HG02798 (cell line): ENCODE measurements around the gene ALOX5.
"Not testable (repeated sequence)": the region's sequence is repeated elsewhere in the genome, so short reads cannot be mapped to it uniquely, and the experiment has no call there.

Source experiments
- ATAC-seq: cut with Tn5 transposase; IDR thresholded peaks from one replicate; pipeline ENCODE4 v1.9.1; 2021; ENCODE audit warnings: mild to moderate bottlenecking; ENCODE audit not compliant: unreplicated experiment, poor library complexity

ALOX5 gene

DNA sequence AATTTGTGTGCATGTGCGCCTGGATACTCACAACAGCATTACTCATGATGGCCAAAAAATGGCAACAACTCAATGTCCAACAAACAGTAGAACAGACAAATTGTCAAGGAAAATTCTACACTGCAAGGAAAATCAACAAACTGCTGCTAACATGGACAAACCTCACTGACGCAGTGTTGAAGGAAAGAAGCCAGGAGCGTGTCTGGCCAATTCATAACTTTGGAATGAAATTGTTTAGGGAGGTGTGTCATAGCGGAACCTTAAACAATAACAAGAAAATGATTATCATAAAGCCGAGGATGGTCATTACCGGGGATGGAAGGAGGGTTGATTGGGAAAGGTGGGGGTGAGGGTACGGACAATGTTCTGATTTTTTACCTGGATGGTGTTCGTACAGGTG, 29.1 kb downstream of the ALOX5 start:
- ATAC-seq, result no peak

DNA sequence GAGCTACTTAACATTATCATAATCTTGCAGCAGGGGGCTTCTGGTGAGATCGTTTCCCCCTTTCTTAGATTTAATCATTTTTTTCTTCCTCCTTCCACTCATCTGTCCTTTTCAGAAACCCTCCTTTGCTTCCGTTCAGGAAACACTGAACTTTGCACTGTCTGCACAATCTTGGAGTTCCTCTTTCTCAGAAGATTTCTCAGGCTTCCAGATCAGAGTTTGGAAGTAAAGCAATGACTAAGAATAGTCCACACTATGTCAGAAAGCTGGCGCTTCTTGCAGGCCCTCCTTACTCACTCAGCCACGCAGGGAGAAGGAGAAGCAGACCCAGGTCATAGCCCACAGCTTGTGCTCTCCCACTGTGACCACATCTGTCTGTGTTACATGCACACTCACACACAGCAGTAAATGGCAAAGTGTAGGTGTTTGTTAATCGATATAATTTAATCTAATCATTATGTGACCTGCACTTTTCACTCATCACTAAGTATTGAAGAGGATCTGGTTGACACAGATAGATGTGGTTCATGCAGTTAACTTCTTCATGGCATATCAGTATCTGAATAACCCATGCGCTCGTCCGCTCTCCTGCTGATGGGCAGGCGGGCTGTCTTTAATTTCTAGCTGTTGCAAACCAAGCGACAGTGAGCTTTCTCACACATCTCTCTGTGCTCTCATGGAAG, 30.2 kb downstream of the ALOX5 start:
- no peak for ATAC-seq

DNA sequence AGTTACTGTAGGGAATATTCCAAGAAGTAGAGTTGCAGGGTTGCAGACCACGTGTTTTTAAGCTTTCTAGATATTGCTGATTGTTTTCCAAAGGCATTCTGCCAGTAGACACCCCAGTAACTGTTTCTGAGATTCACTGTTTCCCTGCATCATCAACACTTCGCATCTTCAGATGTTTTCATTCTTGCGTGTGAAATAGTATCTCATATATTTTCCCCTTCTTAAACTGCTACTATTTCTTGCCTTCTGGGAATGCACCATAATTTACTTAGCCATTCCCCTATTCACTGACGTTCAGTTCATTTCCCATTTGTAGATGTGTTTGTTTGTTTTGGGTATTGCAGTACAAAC, 30.7 kb downstream of the ALOX5 start:
- no peak for ATAC-seq

DNA sequence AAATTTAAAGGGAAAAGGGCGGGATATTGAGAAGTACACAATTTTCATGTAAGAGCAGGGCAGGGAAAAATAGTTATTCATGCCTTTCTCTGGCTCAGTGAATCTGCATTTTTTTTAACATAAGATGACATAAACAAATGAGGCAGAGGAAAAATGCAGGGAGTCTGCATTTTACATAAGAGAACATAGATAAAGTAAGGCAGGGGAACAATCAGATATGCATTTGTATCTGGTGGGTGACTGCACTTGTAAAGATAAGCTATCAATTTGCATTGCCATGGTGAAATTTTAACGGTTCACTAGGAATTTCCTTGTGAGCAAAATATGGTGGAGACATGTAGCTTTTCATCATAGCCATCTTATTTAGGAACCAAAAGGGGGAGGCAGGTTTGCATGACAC, 33.5 kb downstream of the ALOX5 start:
- no peak for ATAC-seq

DNA sequence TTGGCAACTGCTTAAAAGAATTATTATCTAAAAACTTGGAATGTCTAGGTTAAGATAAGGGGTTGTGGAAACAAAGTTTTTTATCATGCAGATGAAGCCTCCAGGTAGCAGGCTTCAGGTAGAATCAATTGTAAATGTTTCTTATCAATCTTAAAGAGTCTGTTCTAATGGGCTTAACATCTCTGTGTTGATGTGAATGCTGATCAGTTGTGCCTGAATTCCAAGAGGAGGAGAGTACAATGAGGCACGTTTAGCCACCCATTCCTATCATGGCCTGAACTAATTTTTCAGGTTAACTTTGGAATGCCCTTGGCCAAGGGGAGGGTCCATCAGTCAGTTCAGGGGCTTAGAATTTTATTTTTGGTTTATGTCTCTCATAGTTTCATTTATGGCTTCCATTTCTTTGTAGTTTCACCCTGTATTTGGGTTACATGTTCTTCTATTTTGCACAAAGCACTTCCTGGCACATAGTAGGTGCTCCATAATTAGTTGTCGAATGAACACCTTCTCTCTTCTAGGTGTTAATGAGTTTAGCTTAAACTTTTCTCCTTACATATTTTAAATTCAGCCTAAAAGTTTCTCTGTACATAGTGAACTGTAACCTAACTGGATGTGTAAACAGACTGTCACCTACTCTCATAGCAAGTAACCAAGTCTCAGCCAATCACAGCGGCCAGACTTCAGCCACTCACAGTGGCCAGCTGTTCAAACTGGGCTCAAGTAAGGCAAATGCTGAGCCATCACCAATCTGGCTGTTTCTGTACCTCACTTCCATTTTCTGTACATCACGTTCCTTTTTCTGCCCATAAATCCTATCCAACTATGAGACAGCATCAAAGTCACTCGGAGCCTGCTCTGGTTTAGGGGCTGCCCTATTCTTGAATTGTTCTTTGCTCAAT, 34.7 kb downstream of the ALOX5 start:
- no peak for ATAC-seq

DNA sequence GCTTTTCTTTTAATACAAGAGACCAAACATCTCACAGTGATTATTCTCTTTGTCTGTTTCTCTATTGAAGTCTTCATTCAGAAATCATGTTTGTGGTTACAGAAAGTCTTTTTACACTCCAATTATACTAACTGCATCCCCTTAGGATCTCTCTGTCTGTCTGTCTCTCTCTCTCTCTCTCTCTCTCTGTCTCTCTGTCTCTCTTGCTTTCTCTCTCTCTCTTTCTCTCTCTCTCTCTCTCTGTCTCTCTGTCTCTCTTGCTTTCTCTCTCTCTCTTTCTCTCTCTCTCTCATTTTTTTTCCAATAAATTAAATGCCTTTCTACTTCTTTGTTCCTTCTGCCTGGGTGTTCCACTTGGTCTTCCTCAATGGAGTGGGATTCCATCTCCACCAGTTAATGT, 35.3 kb downstream of the ALOX5 start:
- ATAC-seq, result not testable (repeated sequence)

- no peak for ATAC-seq
Measured at GRCh38 chr10:45409782-45410181, 35.8 kb downstream of the ALOX5 start.

- no peak for ATAC-seq
Measured at GRCh38 chr10:45410489-45410806, 36.4 kb downstream of the ALOX5 start.

DNA sequence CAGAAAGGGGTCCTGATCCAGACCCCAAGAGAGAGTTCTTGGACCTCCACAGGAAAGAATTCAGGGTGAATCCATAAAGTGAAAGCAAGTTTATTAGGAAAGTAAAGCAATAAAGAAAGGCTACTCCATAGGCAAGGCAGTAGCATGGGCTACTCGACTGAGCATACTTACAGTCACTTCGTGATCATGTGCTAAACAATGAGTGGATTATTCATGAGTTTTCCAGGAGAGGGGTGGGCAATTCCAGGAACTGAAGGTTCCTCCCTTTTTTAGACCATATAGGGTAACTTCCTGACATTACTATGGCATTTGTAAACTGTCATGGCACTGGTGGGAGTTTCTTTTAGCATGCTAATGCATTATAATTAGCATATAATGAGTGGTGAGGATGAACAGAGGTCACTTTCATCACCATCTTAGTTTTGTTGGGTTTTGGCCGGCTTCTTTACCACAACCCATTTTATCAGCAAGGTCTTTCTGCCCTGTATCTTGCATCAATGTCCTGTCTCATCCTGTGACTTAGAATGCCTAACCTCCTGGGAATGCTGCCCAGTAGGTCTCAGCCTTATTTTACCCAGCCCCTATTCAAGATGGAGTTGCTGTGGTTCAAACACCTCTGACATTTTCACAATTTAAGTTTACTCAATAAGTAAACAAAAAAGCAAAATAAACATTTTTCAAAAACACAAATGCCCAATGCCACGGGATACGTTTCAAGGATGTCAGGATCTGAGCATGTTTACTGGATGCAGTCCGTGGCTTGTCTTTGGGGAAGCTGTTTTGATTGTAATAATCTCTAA, 37.0 kb downstream of the ALOX5 start:
- ATAC-seq, result no peak

GRCh38 chr10:45411607-45411940, 37.6 kb downstream of the ALOX5 start:
- no peak for ATAC-seq

DNA sequence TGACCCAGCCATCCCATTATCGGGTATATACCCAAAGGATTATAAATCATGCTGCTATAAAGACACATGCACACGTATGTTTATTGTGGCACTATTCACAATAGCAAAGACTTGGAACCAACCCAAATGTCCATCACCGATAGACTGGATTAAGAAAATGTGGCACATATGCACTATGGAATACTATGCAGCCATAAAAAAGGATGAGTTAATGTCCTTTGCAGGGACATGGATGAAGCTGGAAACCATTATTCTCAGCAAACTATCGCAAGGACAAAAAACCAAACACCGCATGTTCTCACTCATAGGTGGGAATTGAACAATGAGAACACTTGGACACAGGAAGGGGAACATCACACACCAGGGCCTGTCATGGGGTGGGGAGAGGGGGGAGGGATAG, 41.0 kb downstream of the ALOX5 start:
- ATAC-seq, result not testable (repeated sequence)

DNA sequence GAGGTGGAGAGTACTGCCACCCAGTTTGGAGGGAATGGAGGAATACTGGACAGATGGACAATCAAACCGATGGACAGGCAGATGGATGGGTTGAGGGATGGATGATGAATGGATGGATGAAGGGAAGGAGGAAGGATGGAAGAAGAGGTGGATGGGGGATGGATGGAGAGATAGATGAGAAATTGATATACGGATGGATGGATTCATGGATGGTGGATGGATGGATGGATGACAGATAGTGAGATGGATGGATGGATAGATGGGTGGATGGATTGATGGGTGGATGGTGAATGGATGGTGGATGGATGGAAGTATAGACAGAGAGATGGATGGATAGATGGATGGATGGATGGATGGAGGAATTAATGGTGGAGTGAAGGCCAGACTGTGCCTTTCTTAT, 42.6 kb downstream of the ALOX5 start:
- ATAC-seq, result no peak

DNA sequence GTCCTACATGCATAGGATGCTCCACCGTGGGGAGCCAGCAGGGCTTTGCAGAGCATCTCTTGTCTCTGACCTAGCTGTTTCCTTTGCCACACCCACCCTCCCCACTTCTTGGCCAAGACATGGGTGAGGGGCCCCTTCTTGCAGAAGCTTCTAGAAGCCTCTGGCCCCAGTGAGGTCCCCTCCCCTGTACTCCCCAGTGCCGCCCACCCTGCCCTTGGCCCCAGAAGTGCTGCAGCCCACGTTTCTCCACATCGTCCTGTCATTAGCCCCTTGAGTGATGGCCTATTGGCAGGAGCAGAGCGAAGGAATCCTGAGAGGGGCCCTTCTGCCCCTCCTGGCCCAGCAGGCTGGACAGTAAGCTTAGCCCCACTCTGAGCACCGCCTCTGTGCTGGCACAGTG, 43.7 kb downstream of the ALOX5 start:
- ATAC-seq, result no peak

DNA sequence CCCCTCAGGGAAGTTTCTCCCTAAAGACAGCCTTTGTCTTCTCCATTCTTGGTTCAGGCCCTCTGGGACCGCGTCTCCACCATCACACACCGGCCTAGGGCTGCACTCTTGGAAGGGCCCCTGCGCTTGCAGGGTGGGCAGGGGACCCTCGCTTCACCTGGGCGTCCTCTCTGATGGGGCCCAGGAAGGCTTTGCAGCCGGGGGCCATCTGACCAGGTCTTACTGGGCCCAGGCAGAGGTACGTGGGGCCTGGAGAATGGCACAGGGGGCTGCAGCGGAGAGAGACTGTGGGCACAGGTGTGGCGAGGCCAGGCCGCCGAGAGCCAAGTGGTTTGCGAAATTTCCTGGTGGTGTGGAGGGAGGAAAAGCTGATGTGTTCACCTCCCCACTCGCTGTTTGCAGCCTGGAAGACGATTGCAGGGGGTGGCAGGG, 44.4 kb downstream of the ALOX5 start:
- no peak for ATAC-seq

DNA sequence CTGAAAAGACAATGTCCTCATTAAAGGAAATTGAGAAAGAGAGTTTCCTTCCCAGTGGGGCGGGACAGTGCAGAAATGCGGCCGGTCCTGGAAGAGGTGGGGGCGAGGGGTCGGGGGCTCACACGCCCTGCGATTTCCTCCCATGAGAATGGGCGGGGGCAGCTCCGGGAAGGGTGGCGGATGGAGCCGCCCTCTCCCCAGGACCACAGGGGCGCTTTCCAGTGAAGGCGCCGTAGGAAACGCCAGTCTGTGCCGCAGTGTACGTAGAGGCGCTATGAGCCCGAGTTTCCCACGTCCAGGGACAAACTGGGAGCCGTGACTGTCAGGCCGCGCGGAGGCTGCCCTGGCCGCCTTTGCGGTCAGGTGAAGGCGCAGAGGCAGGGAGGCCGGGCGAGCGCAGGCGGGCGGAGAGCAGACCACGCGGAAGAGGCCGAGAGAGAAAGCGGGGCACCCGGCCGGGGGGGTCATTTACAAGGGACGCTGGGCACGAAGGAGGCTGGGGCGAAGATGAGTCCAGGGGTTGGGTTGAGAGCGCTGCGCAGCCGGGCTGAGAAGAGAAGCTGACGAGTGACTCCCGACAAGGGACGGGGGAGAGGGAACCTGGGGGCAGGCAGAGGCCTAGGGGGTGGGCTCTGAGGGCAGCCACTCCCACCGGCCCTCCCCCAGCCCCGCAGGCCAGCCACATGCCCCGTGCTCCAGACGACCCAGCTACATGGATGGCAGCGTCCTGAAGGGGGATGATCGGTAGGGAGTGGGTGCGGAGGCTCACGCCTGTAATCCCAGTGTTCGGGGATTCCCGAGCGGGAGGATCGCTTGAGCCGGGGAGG, 45.0 kb downstream of the ALOX5 start:
- ATAC-seq, result peak; percentile 67

- peak; percentile 0 for ATAC-seq
Measured at GRCh38 chr10:45419676-45420025, 45.6 kb downstream of the ALOX5 start.

DNA sequence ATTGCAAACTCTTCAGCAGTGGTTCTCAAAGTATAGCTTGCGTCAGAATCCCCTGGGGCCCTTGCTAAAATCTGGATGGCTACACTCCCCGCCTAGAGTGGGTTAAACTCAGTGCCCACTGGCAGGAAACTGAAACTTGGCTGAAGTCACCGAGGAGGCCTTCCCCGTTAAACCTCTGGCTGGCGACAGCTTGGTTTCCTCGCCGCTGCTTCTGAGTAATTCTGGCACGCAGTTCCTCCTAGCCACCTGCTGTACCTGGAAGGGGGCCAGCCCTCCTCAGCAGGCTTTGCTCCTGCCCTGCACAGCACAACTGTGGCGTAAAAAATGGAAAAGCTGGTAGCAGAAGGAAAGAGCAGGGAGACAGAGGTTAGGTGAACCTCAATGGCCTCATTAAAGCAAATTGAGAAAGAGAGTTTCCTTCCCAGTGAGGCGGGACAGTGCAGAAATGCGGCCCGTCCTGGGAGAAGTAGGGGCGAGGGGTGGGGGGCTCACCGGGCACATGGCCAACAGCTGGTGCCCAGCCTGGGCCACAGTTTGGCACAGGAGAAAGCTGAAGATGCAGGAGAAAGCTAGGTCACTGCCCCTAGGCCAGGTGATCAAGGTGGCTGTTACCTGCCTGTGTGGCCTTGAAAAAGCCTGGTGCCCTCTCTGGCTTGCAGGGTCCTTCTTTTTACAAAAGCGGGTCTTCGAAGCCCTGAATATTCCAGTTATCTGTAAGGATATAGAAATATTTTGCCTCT, 46.6 kb downstream of the ALOX5 start:
- peak; percentile 66 for ATAC-seq

DNA sequence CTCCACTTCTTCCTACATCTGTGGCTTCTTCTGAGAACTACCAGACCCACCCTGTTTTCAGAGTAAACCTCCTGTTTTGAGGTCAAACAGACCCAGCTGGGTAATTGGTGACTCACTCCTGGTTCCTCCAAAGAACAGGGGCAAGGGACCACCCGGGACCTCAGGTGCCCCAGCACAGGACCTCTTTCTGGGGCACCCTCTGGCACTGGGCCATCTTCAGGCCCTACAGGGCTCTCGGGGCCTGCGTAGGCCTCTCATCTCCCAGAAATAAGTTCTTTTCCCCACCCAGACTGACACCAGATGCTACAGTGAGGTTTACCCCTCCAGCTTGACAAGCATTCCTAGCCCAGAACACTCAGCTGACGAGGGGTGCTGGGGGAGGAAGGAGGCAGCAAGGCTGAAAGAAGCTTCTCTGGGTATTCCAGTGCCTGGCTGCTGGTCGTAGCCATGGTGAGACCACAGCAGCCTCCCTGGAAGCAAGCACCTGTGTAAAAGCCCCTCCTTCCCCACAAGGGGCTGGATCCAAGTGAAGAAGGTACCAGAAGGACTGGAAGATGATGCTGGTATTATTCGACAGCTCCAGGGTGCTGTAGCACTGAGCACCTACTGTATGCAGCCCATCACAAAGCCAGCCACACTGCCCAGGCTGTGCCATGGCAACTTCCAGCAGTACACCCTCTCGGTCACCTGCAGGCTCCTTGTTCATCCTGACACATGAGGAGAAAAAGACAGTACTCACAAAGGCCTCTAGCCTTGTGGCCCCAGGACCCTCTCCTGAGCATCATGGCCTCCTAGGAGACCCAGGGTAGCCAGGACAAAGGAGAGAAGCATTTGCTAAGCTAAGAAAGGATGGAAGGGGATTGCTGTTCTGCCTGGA, 47.4 kb downstream of the ALOX5 start:
- peak; percentile 26 for ATAC-seq
